Sigmoid colon (tissue), 7 donors: ENCODE data around the gene KIF19. TPM values are rescaled to one million over a fixed set of nuclear protein-coding genes. Genes with fewer than 3 reads are reported as not detected.

ENCODE experiments used
- DNase-seq: peaks from one replicate; pipeline ENCODE4 v3.0.0-alpha.2; 2019
- H3K27ac ChIP-seq, 4 donors: fragments of 200-600 bp; sonication (generic); one replicate each; pipeline ENCODE4 v1.5.1; 2016 to 2019; ENCODE audit warnings: mild to moderate bottlenecking in 1 of 4
- H3K27me3 ChIP-seq, 3 donors: fragments of 200-600 bp; sonication (generic); one replicate each; pipeline ENCODE4 v1.5.1; 2019; ENCODE audit warnings: mild to moderate bottlenecking in 1 of 3
- H3K36me3 ChIP-seq, 4 donors: fragments of 200-600 bp; sonication (generic); one replicate each; pipeline ENCODE4 v1.5.1; 2016 to 2019
- H3K4me1 ChIP-seq, 4 donors: fragments of 200-600 bp; sonication (generic); one replicate each; pipeline ENCODE4 v1.5.1; 2017 to 2019
- H3K4me3 ChIP-seq, 4 donors: fragments of 200-600 bp; sonication (generic); one replicate each; pipeline ENCODE4 v1.5.1; 2017 to 2019; ENCODE audit warnings: mild to moderate bottlenecking in 2 of 4, moderate library complexity in 1 of 4
- H3K9me3 ChIP-seq, 4 donors: fragments of 200-600 bp in 3 of 4; sonication (generic) in 3 of 4; one replicate each; pipeline versions ENCODE4 v1.5.1 to v1.6.1; 2013 to 2019
- EP300 ChIP-seq, 4 donors: sonication (generic); formaldehyde crosslinking; IDR thresholded peaks; one replicate each; pipeline ENCODE4 v1.6.1; 2017; ENCODE audit warnings: antibody characterized with exemption in 4 of 4
- POLR2A ChIP-seq, 2 donors: fragments of 450-650 bp; IDR thresholded peaks; one replicate each; pipeline ENCODE4 v1.6.1; 2016; ENCODE audit warnings: antibody characterized with exemption in 2 of 2, mild to moderate bottlenecking in 2 of 2, moderate library complexity in 2 of 2
- POLR2AphosphoS5 ChIP-seq, 4 donors: sonication (generic); formaldehyde crosslinking; IDR thresholded peaks; one replicate each; pipeline ENCODE4 v1.6.1; 2017; ENCODE audit warnings: antibody characterized with exemption in 4 of 4
- WGBS, 2 donors: extraction: QIAGEN DNeasy Blood & Tissue Kit; methylation state at CpG; one replicate each; pipeline ENCODE4 v1.1.7; 2013; 5-methylcytosine and 5-hydroxymethylcytosine counted together
- intact Hi-C: fragments of 100-400 bp; cut with DNase I; formaldehyde crosslinking; loops from one replicate; pipeline ENCODE4 v1.15.1; 2023
- polyA plus RNA-seq, 3 donors: library from polyadenylated mRNA; stranded (reverse); fragments of 200-250 nt; gene quantifications; one replicate each; pipeline ENCODE4 v1.2.3, GENCODE V29; 2013
- total RNA-seq, 4 donors: library from RNA; depleted of rRNA; stranded (reverse); fragments of >200 nt; gene quantifications; one replicate each; pipeline ENCODE4 v1.1.0, GENCODE V29; 2016
- TF ChIP-seq, protein P1 (sequence below), 4 experiments: fragments of 450-650 bp in 3 of 4; fragments of 200-600 bp in 1 of 4; IDR thresholded peaks; one replicate each; pipeline ENCODE4 v1.5.1; 2016 to 2019; ENCODE audit warnings: antibody characterized with exemption in 4 of 4, mild to moderate bottlenecking in 3 of 4, moderate library complexity in 2 of 4
- donor health status: healthy with polysubstance abuse.
- donor health status: Bipolar disorder and iron deficiency.
- donor health status: healthy.

Gene KIF19
- total and polyA plus RNA-seq, 7 donors: 0.36 to 3.3 (median 0.80) TPM; not detected in 1

DNA sequence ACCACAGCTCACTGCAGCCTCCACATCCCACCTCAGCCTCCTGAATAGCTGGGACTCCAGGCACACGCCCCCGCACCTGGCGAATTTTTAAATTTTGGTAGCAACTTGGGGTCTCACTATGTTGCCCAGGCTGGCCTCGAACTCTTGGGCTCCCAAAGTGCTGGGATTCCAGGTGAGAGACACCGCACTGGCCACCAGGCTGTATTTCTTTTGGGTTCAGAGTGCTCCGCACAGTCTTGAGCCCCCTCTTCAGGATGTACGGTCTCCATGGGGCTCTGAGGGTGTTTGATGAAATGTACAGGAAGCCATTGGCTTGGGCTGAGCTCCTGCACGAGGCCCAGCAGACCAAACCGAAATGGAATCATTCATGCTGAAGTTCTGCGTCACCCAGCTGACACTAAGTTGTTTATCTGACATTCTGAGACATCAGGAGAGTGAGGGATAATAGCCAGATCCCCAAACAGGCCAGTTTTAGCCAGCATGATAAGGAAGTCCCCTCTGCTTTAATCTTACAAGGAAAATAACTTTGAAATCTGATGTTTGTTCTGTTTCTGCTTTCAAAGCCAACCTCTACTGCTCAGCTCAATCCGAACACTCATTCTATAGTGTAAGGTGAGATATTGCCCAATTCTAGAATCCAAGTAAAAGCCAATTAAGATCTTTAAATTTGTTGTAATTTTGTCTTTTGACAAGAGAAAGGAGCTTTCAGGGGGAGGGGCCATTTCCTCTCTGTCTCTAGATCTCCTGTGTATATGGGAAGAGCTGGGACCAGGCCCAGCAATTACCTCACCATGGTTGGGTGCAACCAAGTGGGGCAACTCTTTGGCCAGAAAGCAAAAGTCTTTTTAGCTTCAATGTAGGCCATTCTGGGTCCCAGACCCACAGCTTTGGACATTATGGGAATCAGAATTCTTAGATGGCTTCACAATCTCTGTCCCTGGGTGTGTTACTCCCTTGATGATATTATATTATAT is 64.9 kb downstream of the KIF19 start:
- no peak for DNase-seq
- 87 to 89% methylated on average over 11 of the region's 11 CpGs for WGBS, 2 donors
- Histone ChIP-seq H3K9me3 (no peaks in the 10 kb centered on the region), H3K36me3 (no peaks in the 10 kb centered on the region), H3K27me3 (no peaks in the 10 kb centered on the region), H3K4me3 (no peak overlapping the region), H3K4me1 (no peaks in the 10 kb centered on the region), H3K27ac (no peak overlapping the region)
- no peak for TF ChIP-seq EP300 (IDR thresholded peaks at IDR 0.05)
- TF ChIP-seq, protein P1, sequence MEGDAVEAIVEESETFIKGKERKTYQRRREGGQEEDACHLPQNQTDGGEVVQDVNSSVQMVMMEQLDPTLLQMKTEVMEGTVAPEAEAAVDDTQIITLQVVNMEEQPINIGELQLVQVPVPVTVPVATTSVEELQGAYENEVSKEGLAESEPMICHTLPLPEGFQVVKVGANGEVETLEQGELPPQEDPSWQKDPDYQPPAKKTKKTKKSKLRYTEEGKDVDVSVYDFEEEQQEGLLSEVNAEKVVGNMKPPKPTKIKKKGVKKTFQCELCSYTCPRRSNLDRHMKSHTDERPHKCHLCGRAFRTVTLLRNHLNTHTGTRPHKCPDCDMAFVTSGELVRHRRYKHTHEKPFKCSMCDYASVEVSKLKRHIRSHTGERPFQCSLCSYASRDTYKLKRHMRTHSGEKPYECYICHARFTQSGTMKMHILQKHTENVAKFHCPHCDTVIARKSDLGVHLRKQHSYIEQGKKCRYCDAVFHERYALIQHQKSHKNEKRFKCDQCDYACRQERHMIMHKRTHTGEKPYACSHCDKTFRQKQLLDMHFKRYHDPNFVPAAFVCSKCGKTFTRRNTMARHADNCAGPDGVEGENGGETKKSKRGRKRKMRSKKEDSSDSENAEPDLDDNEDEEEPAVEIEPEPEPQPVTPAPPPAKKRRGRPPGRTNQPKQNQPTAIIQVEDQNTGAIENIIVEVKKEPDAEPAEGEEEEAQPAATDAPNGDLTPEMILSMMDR (IDR thresholded peaks at IDR 0.05): no peak
- TF ChIP-seq POLR2A (IDR thresholded peaks at IDR 0.05): no peak
- no peak for TF ChIP-seq POLR2AphosphoS5 (IDR thresholded peaks at IDR 0.05)
- intact Hi-C loops: no loop called here

DNA sequence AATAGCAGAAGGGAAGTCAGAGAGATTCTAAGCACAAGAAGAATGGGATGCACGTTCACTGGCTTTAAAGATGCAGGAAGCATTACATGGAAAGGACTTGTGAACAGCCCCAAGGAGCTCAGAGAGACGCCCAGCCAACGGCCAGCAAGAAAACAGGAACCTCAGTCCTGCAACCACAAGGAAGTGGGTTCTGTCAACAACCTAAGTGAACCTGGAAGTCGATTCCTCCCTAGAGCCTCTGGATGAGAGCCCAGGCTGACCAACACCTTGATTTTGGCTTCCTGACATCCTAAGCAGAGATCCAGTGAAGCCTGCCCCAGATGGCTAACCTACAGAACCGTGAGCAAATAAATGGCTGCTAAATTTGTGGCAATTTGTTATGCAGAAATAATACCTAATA is 65.7 kb downstream of the KIF19 start:
- no peak overlapping the region for H3K4me3 ChIP-seq
- no peak for DNase-seq
- no peaks in the 10 kb centered on the region for H3K9me3 ChIP-seq
- no peak overlapping the region for H3K27ac ChIP-seq
- no peaks in the 10 kb centered on the region for H3K27me3 ChIP-seq
- H3K36me3 ChIP-seq: no peaks in the 10 kb centered on the region
- WGBS, 2 donors: 47 to 57% methylated on average over 5 of the region's 5 CpGs
- no peaks in the 10 kb centered on the region for H3K4me1 ChIP-seq
- intact Hi-C loops: no loop called here
- no peak for TF ChIP-seq POLR2AphosphoS5 (IDR thresholded peaks at IDR 0.05)
- TF ChIP-seq POLR2A (IDR thresholded peaks at IDR 0.05): no peak
- TF ChIP-seq, protein P1 (IDR thresholded peaks at IDR 0.05): no peak
- TF ChIP-seq EP300 (IDR thresholded peaks at IDR 0.05): no peak

DNA sequence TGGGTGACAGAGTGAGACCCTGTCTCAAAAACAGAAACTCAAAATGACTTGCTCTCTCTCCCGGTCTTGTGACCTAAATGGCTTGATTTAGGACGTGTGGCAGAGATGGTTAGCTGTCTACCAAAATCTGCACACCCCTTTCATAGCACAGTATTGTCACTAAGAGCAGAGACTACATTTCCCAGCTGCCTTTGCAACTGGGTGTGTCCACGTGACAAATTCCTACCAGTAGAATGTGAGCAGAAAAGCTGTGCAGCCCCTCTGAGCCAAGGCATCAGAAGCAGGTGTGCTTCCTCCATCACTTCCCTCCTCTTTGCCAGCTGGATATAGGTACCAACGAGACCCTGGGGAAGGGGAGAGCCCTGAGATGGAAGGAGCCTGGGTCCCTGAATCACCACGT is 66.8 kb downstream of the KIF19 start:
- Histone ChIP-seq H3K36me3 (no peaks in the 10 kb centered on the region), H3K27ac (no peak overlapping the region), H3K9me3 (no peaks in the 10 kb centered on the region), H3K27me3 (no peaks in the 10 kb centered on the region), H3K4me3 (no peak overlapping the region), H3K4me1 (no peaks in the 10 kb centered on the region)
- TF ChIP-seq, protein P1 (IDR thresholded peaks at IDR 0.05): no peak
- TF ChIP-seq POLR2A (IDR thresholded peaks at IDR 0.05): no peak
- TF ChIP-seq EP300 (IDR thresholded peaks at IDR 0.05): no peak
- no peak for TF ChIP-seq POLR2AphosphoS5 (IDR thresholded peaks at IDR 0.05)
- intact Hi-C loops: no loop called here
- WGBS, 2 donors: 70 to 75% methylated on average over 5 of the region's 5 CpGs
- DNase-seq: no peak

DNA sequence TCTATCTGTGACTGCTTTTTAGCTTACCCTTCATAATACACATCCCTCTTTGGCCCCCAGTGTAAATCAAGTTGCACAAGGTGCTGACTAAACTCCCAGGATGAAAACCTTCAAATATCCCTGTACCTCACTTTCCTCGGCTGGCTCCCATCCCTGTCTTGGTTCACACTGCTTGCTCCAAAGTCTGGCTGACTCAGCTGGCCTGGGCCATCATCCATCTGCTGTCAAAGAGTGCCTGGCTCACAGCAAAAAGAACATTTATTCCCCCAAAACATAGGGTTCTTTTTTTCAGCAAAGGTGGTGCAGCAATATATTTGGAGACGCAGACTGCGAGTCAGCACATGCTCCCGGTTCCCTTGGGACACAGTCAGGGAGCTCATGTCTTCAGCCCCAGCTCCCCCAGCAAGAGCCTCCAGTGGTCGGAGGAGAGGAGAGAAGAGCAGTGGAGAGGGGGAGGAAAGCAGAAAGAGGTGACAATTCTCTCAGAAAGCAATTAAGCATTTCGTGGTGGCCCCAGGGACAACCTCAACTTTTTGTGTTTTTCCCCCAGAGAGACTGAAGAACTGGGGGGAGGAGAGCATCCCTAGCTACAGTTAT is 67.4 kb downstream of the KIF19 start:
- TF ChIP-seq POLR2A (IDR thresholded peaks at IDR 0.05) (no peak), POLR2AphosphoS5 (IDR thresholded peaks at IDR 0.05) (no peak), EP300 (IDR thresholded peaks at IDR 0.05) (no peak)
- TF ChIP-seq, protein P1 (IDR thresholded peaks at IDR 0.05): no peak
- no peaks in the 10 kb centered on the region for H3K36me3 ChIP-seq
- no peak overlapping the region for H3K27ac ChIP-seq
- intact Hi-C loops: no loop called here
- H3K4me3 ChIP-seq: no peak overlapping the region
- DNase-seq: no peak
- no peaks in the 10 kb centered on the region for H3K4me1 ChIP-seq
- no peaks in the 10 kb centered on the region for H3K27me3 ChIP-seq
- 78 to 93% methylated on average over 6 of the region's 6 CpGs for WGBS, 2 donors
- H3K9me3 ChIP-seq: no peaks in the 10 kb centered on the region
